K562 (cell line): ENCODE results near the gene CALHM4.

ENCODE experiments used
- ATF2 ChIP-seq: sonication (generic); formaldehyde crosslinking; IDR thresholded peaks from 2 replicates; pipeline ENCODE4 v1.8.1; 2022; ENCODE audit warnings: missing genetic modification reagents
- CHD2 ChIP-seq: IDR thresholded peaks from 2 replicates; pipeline ENCODE4 v1.6.1; 2011; ENCODE audit warnings: low read depth, low read length
- DPF2 ChIP-seq: fragments of 450-650 bp; IDR thresholded peaks from 2 replicates; pipeline ENCODE4 v1.6.1; 2016
- EP300 ChIP-seq: IDR thresholded peaks from 2 replicates; pipeline ENCODE4 v1.6.1; 2012; ENCODE audit warnings: low read length, improper control_type of control experiment
- GTF2E2 ChIP-seq: fragments of 200-800 bp; sonication (Bioruptor generic); IDR thresholded peaks from 2 replicates; pipeline ENCODE4 v1.6.1; 2016; ENCODE audit warnings: missing genetic modification characterization, missing compliant biosample characterization
- MAZ ChIP-seq, 2 experiments: fragments of 450-650 bp in 1 of 2; sonication (generic) in 1 of 2; formaldehyde crosslinking; IDR thresholded peaks in 1 of 2; conservative IDR thresholded peaks in 1 of 2; 2 replicates each; pipeline versions ENCODE4 v1.4.0 to v1.5.0; 2020; ENCODE audit warnings: mild to moderate bottlenecking in 1 of 2, missing genetic modification reagents in 1 of 2
- MCM2 ChIP-seq: fragments of 450-650 bp; IDR thresholded peaks from 2 replicates; pipeline ENCODE4 v1.6.1; 2017; ENCODE audit warnings: low read depth, mild to moderate bottlenecking
- NFYB ChIP-seq: IDR thresholded peaks from 2 replicates; pipeline ENCODE4 v1.6.1; 2011; ENCODE audit warnings: mild to moderate bottlenecking, moderate library complexity; ENCODE audit not compliant: insufficient read length; ENCODE audit errors: extremely low read depth
- RFX5 ChIP-seq: IDR thresholded peaks from 2 replicates; pipeline ENCODE4 v1.6.1; 2011; ENCODE audit warnings: low read depth, mild to moderate bottlenecking, improper control_type of control experiment, low read length
- SRSF9 ChIP-seq: fragments of 200-400 bp; formaldehyde crosslinking; IDR thresholded peaks from 2 replicates; pipeline ENCODE4 v1.6.1; 2017; ENCODE audit warnings: low read depth, low read length, borderline replicate concordance
- TAF1 ChIP-seq: IDR thresholded peaks from 2 replicates; pipeline ENCODE4 v1.6.1; 2011; ENCODE audit warnings: mild to moderate bottlenecking, low read length, moderate library complexity; ENCODE audit not compliant: insufficient read depth, control insufficient read depth, severe bottlenecking; ENCODE audit errors: extremely low read depth
- ZBTB7A ChIP-seq: IDR thresholded peaks from 2 replicates; pipeline ENCODE4 v1.6.1; 2011; ENCODE audit warnings: low read depth, mild to moderate bottlenecking, low read length, moderate library complexity, borderline replicate concordance; ENCODE audit not compliant: control insufficient read depth
- ZNF165 ChIP-seq: fragments of 250-450 bp; sonication (Bioruptor Pico); IDR thresholded peaks from 2 replicates; pipeline ENCODE4 v1.4.0; 2020; ENCODE audit warnings: borderline replicate concordance

GRCh38 chr6:116513224-116513875, 40.2 kb upstream of the CALHM4 start:
- no peak for TF ChIP-seq CHD2
- TF ChIP-seq MCM2 = no peak
- no peak for TF ChIP-seq TAF1
- TF ChIP-seq ATF2 (CRISPR knock-in tag) = no peak
- no peak for TF ChIP-seq RFX5
- TF ChIP-seq ZNF165 = no peak
- TF ChIP-seq MAZ (CRISPR knock-in tag; conservative IDR thresholded peaks at IDR 0.05 in 1 of 2, IDR thresholded peaks at IDR 0.05 in 1 of 2) = no peak
- no peak for TF ChIP-seq ZBTB7A
- no peak for TF ChIP-seq EP300
- no peak for TF ChIP-seq SRSF9
- TF ChIP-seq GTF2E2 = no peak
- TF ChIP-seq DPF2 = no peak
- TF ChIP-seq NFYB = no peak
